Fibroblast of the conjunctiva (primary cell): Measurements from ENCODE around the gene PRICKLE2.

Source experiments
- DNase-seq: peaks from one replicate; pipeline ENCODE4 v3.0.0-alpha.2; 2010; ENCODE audit warnings: low read depth

Gene PRICKLE2, protein sequence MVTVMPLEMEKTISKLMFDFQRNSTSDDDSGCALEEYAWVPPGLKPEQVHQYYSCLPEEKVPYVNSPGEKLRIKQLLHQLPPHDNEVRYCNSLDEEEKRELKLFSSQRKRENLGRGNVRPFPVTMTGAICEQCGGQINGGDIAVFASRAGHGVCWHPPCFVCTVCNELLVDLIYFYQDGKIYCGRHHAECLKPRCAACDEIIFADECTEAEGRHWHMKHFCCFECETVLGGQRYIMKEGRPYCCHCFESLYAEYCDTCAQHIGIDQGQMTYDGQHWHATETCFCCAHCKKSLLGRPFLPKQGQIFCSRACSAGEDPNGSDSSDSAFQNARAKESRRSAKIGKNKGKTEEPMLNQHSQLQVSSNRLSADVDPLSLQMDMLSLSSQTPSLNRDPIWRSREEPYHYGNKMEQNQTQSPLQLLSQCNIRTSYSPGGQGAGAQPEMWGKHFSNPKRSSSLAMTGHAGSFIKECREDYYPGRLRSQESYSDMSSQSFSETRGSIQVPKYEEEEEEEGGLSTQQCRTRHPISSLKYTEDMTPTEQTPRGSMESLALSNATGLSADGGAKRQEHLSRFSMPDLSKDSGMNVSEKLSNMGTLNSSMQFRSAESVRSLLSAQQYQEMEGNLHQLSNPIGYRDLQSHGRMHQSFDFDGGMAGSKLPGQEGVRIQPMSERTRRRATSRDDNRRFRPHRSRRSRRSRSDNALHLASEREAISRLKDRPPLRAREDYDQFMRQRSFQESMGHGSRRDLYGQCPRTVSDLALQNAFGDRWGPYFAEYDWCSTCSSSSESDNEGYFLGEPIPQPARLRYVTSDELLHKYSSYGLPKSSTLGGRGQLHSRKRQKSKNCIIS

DNA sequence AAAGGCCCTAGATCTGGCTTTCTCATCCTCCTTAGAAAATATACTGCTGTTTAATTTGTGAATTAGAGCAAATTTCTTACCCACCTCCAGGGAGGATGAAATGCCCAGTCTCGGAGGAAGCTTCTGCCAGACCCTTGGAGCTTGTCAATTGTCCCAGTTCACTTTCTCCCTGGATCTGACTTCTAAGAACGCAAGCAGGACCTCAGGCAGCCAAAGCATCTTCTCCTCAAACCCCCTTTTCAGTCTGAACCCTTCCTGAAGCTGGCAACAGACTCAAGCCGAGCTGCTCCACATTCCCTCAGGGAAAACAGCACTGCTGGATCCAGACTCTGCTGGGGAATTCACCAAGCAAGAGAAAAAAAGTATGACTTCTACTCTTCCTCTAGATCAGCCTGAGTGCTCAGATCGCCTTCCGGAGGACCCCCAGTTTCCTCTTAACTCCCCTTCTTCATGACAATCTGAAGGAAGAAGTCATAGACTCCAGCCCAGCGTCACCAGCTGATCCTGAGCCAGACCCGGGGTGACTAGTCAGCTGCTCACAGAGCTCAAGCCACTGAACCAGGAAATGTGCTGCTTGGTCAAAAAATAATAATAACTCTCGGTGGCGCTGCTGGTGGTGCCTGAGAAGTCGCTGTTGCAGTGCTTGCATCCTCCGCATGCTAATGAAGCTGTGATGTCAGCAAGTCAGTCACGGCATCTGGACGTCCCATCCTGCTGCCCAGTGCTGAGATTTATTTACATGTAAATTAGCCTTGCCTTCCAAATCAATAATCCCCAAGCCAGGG is at the start of gene PRICKLE2:
TSS of gene PRICKLE2 (minus strand) at position 641 of the 785 bp plus-strand sequence. CDS start 26,539 bp downstream, outside the sequence.
- peak; percentile 80 for DNase-seq

GRCh38 chr3:64272842-64273241 is 47.6 kb upstream of the PRICKLE2 start:
- no peak for DNase-seq

DNA sequence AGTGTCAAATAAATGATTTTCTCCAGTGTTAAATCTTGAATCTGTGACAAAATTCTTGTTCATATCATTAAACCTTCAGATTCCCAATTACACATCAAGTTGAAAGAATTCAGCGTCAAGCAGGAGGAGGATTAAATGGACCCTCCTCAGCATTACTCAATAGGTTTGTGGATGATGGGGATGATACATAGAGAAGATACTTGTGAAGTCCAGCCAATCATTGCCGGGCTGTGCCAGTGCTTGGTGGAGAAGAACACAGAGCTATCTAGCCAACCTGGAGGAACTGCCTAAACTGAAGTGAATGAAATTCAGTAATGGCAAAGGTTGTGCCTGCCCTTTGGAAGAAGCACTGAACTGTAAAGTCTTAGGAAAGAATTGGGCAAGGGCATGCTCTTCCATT is 47.0 kb upstream of the PRICKLE2 start:
- no peak for DNase-seq

DNA sequence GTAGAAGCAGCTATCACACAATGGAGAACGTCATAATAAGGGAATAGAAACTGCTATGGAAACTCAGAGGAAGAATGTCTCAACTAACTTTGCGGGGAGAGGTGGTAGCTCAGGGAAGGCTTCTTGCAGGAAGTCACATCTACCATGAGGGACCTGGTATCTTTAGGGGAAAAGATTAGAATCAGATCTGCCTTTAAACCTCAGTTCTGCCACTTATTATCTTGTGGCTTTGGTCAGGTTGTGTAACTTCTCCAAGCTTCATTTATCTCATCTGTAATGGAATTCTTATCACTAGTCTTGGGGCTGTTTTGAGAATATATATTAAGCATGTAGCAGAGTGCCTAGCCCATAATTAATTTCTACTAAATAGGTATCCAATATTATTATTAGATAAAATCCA is 46.4 kb upstream of the PRICKLE2 start:
- DNase-seq: no peak

DNA sequence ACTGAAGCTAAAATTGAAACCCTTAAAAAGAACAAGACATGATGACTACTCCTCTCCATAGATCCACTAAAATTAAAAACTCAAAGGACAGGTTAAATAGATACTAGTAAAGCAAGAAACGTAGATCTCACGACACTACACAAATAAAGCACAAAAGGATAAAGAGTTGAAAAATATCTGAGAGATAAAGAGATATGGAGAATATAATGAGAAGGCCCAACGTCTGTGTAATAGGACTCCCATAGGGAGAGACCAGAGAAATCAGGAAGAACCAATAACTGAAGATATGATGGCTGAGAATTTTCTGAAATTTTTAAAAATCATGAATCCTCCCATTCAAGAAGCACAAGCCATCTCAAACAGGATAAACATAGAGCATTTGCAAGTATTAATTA is 45.6 kb upstream of the PRICKLE2 start:
- DNase-seq: no peak

- DNase-seq: no peak
Measured at GRCh38 chr3:64270142-64270865, 45.0 kb upstream of the PRICKLE2 start.

DNA sequence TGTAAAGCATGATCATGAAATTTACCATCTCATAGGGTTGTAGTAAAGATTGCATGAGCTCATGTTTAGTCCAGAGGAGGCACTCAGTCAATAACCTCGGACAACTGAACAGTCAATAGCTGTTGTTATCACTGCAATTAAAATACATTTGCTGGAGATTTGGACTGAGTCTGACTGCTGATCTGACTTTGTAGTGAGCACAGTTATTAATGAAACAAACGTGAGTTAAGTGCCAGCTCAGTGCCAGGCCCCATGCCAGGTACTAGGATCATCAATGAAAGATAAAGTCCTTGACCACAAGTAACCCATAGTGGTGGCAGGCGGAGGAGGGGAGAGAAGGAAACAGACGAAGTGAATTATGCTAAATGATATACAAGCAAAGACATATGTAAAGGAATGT is 43.7 kb upstream of the PRICKLE2 start:
- DNase-seq: no peak

DNA sequence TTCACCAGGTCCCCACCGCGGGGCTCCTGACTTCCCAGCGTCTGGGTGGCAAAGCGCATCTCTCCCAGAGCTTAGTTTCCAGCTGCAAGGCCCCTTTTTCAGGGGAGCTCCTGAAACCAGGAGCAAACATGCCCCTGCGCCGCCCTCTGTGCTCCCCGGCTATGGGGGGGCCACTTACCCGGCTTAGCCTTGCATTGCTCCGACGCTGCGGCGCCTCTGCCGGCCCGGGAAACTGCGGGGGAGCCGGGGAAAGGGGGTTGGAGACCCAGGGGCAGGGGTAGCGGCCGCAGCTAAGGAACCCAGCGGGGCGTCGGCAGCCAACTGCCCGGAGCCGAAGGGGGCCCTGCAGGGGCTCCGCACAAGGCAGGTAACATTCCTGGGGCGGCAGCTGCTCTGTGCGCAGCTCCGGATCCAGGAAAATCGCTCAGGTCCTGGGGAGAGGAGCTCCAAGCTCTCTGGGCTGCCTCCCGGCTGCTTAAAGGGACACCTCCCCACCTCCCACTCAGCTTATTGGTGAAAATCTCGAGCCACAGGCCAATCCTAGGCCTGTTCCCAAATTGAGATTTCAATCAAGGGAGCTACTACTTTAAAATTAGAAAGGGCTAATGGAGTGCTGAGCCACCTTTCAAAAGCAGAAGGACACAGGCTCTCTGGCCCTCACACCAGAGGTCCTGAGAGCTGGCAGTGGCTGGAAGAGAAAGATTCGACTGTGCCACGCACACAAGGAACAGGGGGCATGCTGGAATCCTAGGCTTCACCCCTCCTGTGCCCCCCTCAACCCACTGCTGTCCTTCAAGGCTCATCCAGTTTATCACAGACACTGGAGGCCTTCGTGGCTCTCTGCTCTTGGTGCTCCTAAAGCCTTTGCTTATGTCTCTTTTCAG is 42.7 kb upstream of the PRICKLE2 start:
- DNase-seq: peak; percentile 41

- DNase-seq: no peak
Measured at GRCh38 chr3:64266983-64267382, 41.7 kb upstream of the PRICKLE2 start.

GRCh38 chr3:64266065-64266931 is 41.0 kb upstream of the PRICKLE2 start:
- DNase-seq: peak; percentile 94

DNA sequence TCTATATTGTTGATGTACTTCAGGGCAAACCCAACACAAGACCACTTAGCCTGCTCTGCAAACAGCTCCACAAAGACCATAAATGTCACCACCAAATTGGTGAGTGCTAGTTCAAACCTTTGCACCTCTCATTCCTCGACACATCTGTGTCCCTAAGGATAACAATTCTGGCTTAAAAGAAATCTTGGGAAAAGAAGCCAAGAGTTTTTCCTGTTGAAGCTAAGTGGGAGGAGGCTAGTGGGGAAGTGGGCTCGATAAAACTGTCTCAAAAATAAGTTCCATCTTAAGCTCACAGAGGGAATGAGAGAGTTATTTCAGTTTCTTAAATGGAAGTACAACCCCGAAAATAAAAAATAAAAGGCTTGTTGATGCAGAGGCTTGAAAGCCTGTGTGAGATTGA is 40.4 kb upstream of the PRICKLE2 start:
- DNase-seq: no peak

DNA sequence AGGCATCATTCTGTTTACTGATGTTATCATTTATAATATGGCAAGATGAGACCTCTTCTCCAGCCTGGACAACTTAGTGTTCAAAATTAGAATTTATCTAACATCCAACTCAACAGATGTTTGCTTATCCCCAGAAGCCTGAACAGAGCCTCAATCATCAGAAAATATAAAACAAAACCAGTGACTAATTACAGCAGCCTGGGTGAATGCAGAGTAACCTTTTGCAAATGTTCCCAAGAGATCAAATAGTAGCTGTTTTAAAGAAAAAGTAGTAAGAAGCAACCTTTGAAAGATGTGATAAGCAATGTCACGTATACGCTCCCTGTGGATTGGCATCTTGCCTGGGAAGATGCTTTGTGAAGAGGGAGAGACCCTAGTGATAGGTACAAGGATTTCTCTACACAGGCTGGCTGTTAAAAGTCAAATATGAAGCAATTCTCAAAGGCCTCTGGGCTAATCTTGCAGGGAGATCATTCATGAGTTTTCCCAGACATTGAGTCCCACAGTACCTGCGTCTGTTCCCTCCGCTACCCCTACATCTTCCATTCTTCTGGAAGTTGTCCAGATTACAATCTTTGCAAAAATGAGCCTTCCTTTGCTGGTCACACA is 39.3 kb upstream of the PRICKLE2 start:
- no peak for DNase-seq

- DNase-seq: no peak
Measured at GRCh38 chr3:64262574-64263114, 37.4 kb upstream of the PRICKLE2 start.

DNA sequence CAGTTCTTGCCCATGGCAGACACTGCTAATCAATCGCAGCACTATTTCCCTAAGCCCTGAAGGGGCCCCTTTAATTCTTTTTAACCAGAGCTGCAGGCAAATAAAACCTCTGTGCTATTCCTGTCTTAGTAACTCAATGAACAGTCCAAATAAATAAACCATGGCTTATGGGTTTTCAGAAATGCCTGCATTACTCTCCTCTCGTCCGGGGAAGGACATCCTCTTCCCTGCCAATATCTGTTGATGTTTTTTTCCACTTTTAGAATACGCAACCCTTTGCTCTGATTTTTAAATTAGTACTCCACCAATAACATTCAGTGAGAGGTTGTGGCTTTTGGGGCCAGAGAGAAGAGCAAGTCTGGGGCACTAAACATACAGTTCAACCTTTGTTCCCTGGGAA is 35.2 kb upstream of the PRICKLE2 start:
- DNase-seq: peak; percentile 21

DNA sequence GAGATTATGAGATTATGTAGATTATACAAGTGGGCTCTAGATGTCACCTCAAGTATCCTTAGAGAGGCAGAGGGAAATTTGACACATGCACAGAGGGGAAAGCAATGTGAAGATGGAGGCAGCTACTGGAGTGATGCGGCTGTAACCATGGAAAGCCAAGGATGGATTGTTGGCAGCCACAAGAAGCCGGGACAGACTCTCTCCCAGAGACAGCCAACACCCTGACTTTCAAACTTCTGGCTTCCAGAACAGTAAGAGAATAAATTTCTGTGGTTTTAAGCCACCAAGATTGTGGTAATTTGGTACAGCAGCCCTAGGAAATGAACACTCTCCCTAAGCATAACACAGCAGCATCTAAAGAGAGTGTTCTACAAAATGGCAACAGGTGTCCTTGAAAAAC is 34.4 kb upstream of the PRICKLE2 start:
- DNase-seq: no peak

DNA sequence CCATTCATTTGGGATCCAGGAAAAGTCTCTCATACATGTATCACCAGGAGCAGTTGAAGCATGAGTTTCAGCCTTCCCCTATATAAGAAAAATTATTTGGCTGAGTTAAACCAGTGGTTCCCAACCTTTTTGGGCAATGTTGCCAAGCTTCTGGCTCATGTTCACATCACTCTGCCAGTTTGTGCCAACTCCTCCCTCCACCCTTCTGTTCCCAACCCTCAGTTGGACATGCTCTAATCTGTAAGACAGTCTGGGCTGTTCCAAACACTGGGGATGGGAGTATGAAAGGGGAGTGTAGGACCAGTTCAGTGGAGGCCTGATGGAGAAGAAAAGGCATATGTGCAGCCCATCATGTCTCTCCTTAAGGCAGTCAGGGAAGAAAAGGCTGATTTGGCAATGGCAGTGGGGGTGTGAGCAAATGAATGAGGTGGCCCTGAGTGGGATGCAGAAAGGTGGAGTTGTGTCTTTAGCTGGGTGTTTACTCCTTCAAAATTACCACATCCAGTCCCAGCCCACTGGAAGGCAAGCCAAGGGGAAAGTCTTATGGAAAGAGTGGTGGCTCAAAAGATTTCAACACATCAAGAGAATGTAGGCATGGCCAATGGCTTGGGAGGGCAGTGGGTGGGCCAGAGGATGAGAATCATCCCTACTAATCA is 32.0 kb upstream of the PRICKLE2 start:
- DNase-seq: no peak

GRCh38 chr3:64255741-64256340 is 30.6 kb upstream of the PRICKLE2 start:
- no peak for DNase-seq

GRCh38 chr3:64254443-64254842 is 29.2 kb upstream of the PRICKLE2 start:
- no peak for DNase-seq
